Neural cell (in vitro differentiated cells): Measurements from ENCODE around the gene DPEP1. TPM values are rescaled to one million over a fixed set of nuclear protein-coding genes. Genes with fewer than 3 reads are reported as not detected.

Experiments used
- H2AFZ ChIP-seq: fragments of 200-600, 300-800 bp; sonication (generic), shearing (Covaris generic); 2 replicates; pipeline ENCODE4 v1.6.0; 2014; ENCODE audit warnings: low read depth, mild to moderate bottlenecking, antibody characterized with exemption, low read length, moderate library complexity
- H3F3A ChIP-seq: fragments of 200-600 bp; shearing (Covaris generic); 2 replicates; pipeline ENCODE4 v1.6.1; 2016; ENCODE audit warnings: mild to moderate bottlenecking, moderate library complexity, mixed read lengths, antibody characterized with exemption, low read length; ENCODE audit not compliant: insufficient read depth, poor library complexity, severe bottlenecking
- H3K27ac ChIP-seq: fragments of 200-600, 300-800 bp; sonication (generic), shearing (Covaris generic); 2 replicates; pipeline ENCODE4 v1.5.1; 2014; ENCODE audit warnings: mild to moderate bottlenecking, low read length, moderate library complexity
- H3K27me3 ChIP-seq: fragments of 300-800, 200-600 bp; sonication (generic), shearing (Covaris generic); 2 replicates; pipeline ENCODE4 v1.6.0; 2014; ENCODE audit warnings: mild to moderate bottlenecking, low read depth, low read length, moderate library complexity; ENCODE audit not compliant: insufficient read depth
- H3K36me3 ChIP-seq: fragments of 300-800, 200-600 bp; sonication (generic), shearing (Covaris generic); 2 replicates; pipeline ENCODE4 v1.5.1; 2014; ENCODE audit warnings: mild to moderate bottlenecking, antibody characterized with exemption, low read length, moderate library complexity; ENCODE audit not compliant: insufficient read depth
- H3K4me2 ChIP-seq: fragments of 300-800, 200-600 bp; sonication (generic), shearing (Covaris generic); 2 replicates; pipeline ENCODE4 v1.6.0; 2014; ENCODE audit warnings: mild to moderate bottlenecking, low read length
- H3K4me3 ChIP-seq: fragments of 300-800, 200-600 bp; sonication (generic), shearing (Covaris generic); 2 replicates; pipeline ENCODE4 v1.5.1; 2014; ENCODE audit warnings: mild to moderate bottlenecking, low read length, moderate library complexity
- H3K79me2 ChIP-seq: fragments of 200-600 bp; shearing (Covaris generic); replicated peaks from 2 replicates; pipeline ENCODE4 v1.6.0; 2014; ENCODE audit warnings: mild to moderate bottlenecking, low read length, moderate library complexity; ENCODE audit not compliant: insufficient read depth
- H3K9ac ChIP-seq: fragments of 300-800, 200-600 bp; sonication (generic), shearing (Covaris generic); 2 replicates; pipeline ENCODE4 v1.6.1; 2016; ENCODE audit warnings: mild to moderate bottlenecking, low read length, mixed read lengths
- H3K9me2 ChIP-seq: fragments of 200-600 bp; shearing (Covaris generic); 2 replicates; pipeline ENCODE4 v1.6.1; 2016; ENCODE audit warnings: mild to moderate bottlenecking, low read length, mixed read lengths; ENCODE audit not compliant: insufficient read depth
- H3K9me3 ChIP-seq: fragments of 200-600, 300-800 bp; sonication (generic), shearing (Covaris generic); 2 replicates; pipeline ENCODE4 v1.6.1; 2016; ENCODE audit warnings: mild to moderate bottlenecking, mixed run types, low read length, moderate library complexity, mixed read lengths
- H4K20me1 ChIP-seq: fragments of 200-600 bp; shearing (Covaris generic); 2 replicates; pipeline ENCODE4 v1.6.1; 2016; ENCODE audit warnings: mild to moderate bottlenecking, mixed run types; ENCODE audit not compliant: insufficient read depth
- CTCF ChIP-seq: fragments of 450-650 bp; IDR thresholded peaks from 2 replicates; pipeline ENCODE4 v1.5.1; 2014; ENCODE audit warnings: antibody characterized with exemption, mild to moderate bottlenecking, moderate library complexity; ENCODE audit not compliant: poor library complexity, severe bottlenecking
- EP300 ChIP-seq: fragments of 450-650 bp; conservative IDR thresholded peaks from 2 replicates; pipeline ENCODE4 v1.6.1; 2014; ENCODE audit warnings: antibody characterized with exemption, mild to moderate bottlenecking, moderate library complexity; ENCODE audit not compliant: poor library complexity, severe bottlenecking
- EZH2 ChIP-seq: fragments of 200-600, 300-800 bp; shearing (Covaris generic), sonication (generic); IDR thresholded peaks from 2 replicates; pipeline ENCODE4 v1.6.1; 2014; ENCODE audit warnings: antibody characterized with exemption, low read length, borderline replicate concordance, mild to moderate bottlenecking; ENCODE audit not compliant: insufficient read depth, poor library complexity, severe bottlenecking
- MXI1 ChIP-seq: fragments of 450-650 bp; conservative IDR thresholded peaks from 2 replicates; pipeline ENCODE4 v1.6.1; 2014; ENCODE audit warnings: antibody characterized with exemption, mild to moderate bottlenecking; ENCODE audit not compliant: poor library complexity, severe bottlenecking
- POLR2AphosphoS5 ChIP-seq: IDR thresholded peaks from 2 replicates; pipeline ENCODE4 v1.6.1; 2012
- RAD21 ChIP-seq: fragments of 450-650 bp; conservative IDR thresholded peaks from 2 replicates; pipeline ENCODE4 v1.6.1; 2014; ENCODE audit warnings: antibody characterized with exemption, mild to moderate bottlenecking, moderate library complexity
- REST ChIP-seq: IDR thresholded peaks from 2 replicates; pipeline ENCODE4 v1.6.1; 2012; ENCODE audit warnings: borderline replicate concordance
- SMC3 ChIP-seq: fragments of 450-650 bp; conservative IDR thresholded peaks from 2 replicates; pipeline ENCODE4 v1.6.1; 2014; ENCODE audit warnings: antibody characterized with exemption, mild to moderate bottlenecking, moderate library complexity; ENCODE audit not compliant: poor library complexity
- TAF1 ChIP-seq: IDR thresholded peaks from 2 replicates; pipeline ENCODE4 v1.6.1; 2012; ENCODE audit warnings: low read depth
- polyA plus RNA-seq: library from polyadenylated mRNA; depleted of rRNA; stranded (reverse); fragments of >200 nt; gene quantifications from 2 replicates; pipeline ENCODE4 v1.2.3, GENCODE V29; 2014

The DPEP1 gene
- polyA plus RNA-seq, 1 donor from 2014 or later = 0.33 TPM

GRCh38 chr16:89618109-89618998, 4.9 kb downstream of the DPEP1 start:
- no peak overlapping the region for H3K27ac ChIP-seq

More at GRCh38 chr16:89618109-89618998, 4.9 kb downstream of the DPEP1 start:
- Histone ChIP-seq H3K27me3 (no peaks in the 10 kb centered on the region), H3K9me3 (no peaks in the 10 kb centered on the region), H3K36me3 (no peaks in the 10 kb centered on the region), H3K9me2 (no peaks in the 10 kb centered on the region), H2AFZ (no peak overlapping the region), H3K4me3 (no peak overlapping the region), H3K9ac (no peak overlapping the region), H3K79me2 (no peaks in the 10 kb centered on the region), H4K20me1 (no peaks in the 10 kb centered on the region), H3F3A (no peaks in the 10 kb centered on the region), H3K4me2 (no peak overlapping the region)
- no peak for TF ChIP-seq MXI1
- TF ChIP-seq SMC3 = no peak
- TF ChIP-seq TAF1 = no peak
- no peak for TF ChIP-seq POLR2AphosphoS5
- TF ChIP-seq EP300 = no peak
- no peak for TF ChIP-seq REST
- TF ChIP-seq CTCF = no peak
- no peak for TF ChIP-seq RAD21
- no peak for TF ChIP-seq EZH2
